HepG2 (cell line): ENCODE results near the gene TBC1D12. TPM values are rescaled to one million over a fixed set of nuclear protein-coding genes. Genes with fewer than 3 reads are reported as not detected.
A peak's percentile ranks its signal among the peaks of the same experiment; 100 is the strongest.

Experiments used
- ATAC-seq: fragments of 200-7000 bp; cut with Tn5 transposase; 3 replicates; pipeline ENCODE4 v1.9.1; 2020; ENCODE audit warnings: mild to moderate bottlenecking, moderate library complexity
- BruUV-seq: library from RNA; stranded (reverse); fragments of 400-500 nt; replicated peaks from 2 replicates; lab custom pipeline; 2021; lab: Mats Ljungman, UMichigan
- CTCF ChIA-PET: fragments of 300-600 bp; formaldehyde crosslinking; extraction: SDS; loops from one replicate; lab custom pipeline; 2021; ENCODE audit warnings: low total read pairs, inconsistent platforms, low intra/inter-chr PET ratio; lab: Yijun Ruan, JAX
- POLR2A ChIA-PET: fragments of 350-600 bp; sonication (Branson Sonifier 250); formaldehyde crosslinking; loops from one replicate; lab custom pipeline; 2020; ENCODE audit warnings: antibody characterized with exemption, inconsistent platforms; lab: Yijun Ruan, JAX
- DNase-seq: peaks from one replicate; pipeline ENCODE4 v3.0.0-alpha.2; 2015; ENCODE audit warnings: low spot score
- FAIRE-seq: peaks from 3 replicates; lab custom pipeline; 2011; peaks lifted over from hg19 to GRCh38; lab: Jason Lieb, UNC
- H2AFZ ChIP-seq: one replicate; pipeline ENCODE4 v1.6.1; 2011; ENCODE audit warnings: low read length, inconsistent platforms
- H3K27ac ChIP-seq: fragments of 300-600 bp; 3 replicates; pipeline ENCODE4 v1.8.0; 2011; ENCODE audit warnings: mixed run types, mild to moderate bottlenecking, mixed read lengths, low read length, inconsistent platforms; ENCODE audit not compliant: insufficient read depth; ENCODE audit errors: extremely low read length
- H3K27me3 ChIP-seq, 2 experiments: fragments of 200-600 bp in 1 of 2; 2 replicates in 1 of 2; 3 replicates in 1 of 2; pipeline versions ENCODE4 v1.6.0 to v1.8.0; 2011; ENCODE audit warnings: low read length in 2 of 2, mild to moderate bottlenecking in 2 of 2, moderate library complexity in 2 of 2, inconsistent platforms in 1 of 2; ENCODE audit not compliant: insufficient read depth in 2 of 2, control insufficient read depth in 1 of 2
- H3K36me3 ChIP-seq, 2 experiments: fragments of 200-600 bp in 1 of 2; replicated peaks in 1 of 2; 2 replicates in 1 of 2; 3 replicates in 1 of 2; pipeline versions ENCODE4 v1.5.1 to v1.8.0; 2011; ENCODE audit warnings: low read length in 2 of 2, inconsistent platforms in 1 of 2; ENCODE audit not compliant: insufficient read depth in 2 of 2, control insufficient read depth in 1 of 2
- H3K4me1 ChIP-seq: 2 replicates; pipeline ENCODE4 v1.5.1; 2012; ENCODE audit warnings: low read length, inconsistent platforms; ENCODE audit not compliant: insufficient read depth
- H3K4me2 ChIP-seq: 2 replicates; pipeline ENCODE4 v1.6.0; 2011; ENCODE audit warnings: low read depth, low read length, inconsistent platforms
- H3K4me3 ChIP-seq, 3 experiments: fragments of 200-600 bp in 1 of 3; sonication (generic), shearing (Covaris generic) in 1 of 3; replicated peaks in 1 of 3; 2 replicates each; pipeline ENCODE4 v1.5.1; 2011 to 2016; ENCODE audit warnings: low read length in 3 of 3, inconsistent platforms in 2 of 3, low read depth in 2 of 3, mild to moderate bottlenecking in 2 of 3, control low read depth in 1 of 3, mixed read lengths in 1 of 3; ENCODE audit not compliant: insufficient read depth in 1 of 3
- H3K79me2 ChIP-seq: one replicate; pipeline ENCODE4 v1.6.1; 2011; ENCODE audit warnings: low read length, inconsistent platforms; ENCODE audit not compliant: insufficient read depth
- H3K9ac ChIP-seq: 2 replicates; pipeline ENCODE4 v1.6.0; 2011; ENCODE audit warnings: mild to moderate bottlenecking, low read depth, low read length, inconsistent platforms; ENCODE audit not compliant: insufficient read depth
- H3K9me3 ChIP-seq: 2 replicates; pipeline ENCODE4 v1.5.1; 2012; ENCODE audit warnings: mild to moderate bottlenecking, low read length
- H4K20me1 ChIP-seq: 2 replicates; pipeline ENCODE4 v1.6.0; 2011; ENCODE audit warnings: inconsistent platforms, mild to moderate bottlenecking, low read length, moderate library complexity; ENCODE audit not compliant: insufficient read depth
- HDAC2 ChIP-seq: sonication (generic); formaldehyde crosslinking; IDR thresholded peaks from 2 replicates; pipeline ENCODE4 v1.4.0; 2020; ENCODE audit warnings: missing genetic modification reagents
- KDM6A ChIP-seq: IDR thresholded peaks from 2 replicates; pipeline ENCODE4 v1.6.1; 2016; ENCODE audit warnings: low read depth
- KMT2B ChIP-seq: IDR thresholded peaks from 2 replicates; pipeline ENCODE4 v1.6.1; 2016; ENCODE audit warnings: missing genetic modification reagents, missing compliant biosample characterization
- MAFF ChIP-seq: IDR thresholded peaks from 2 replicates; pipeline ENCODE4 v1.6.1; 2011; ENCODE audit warnings: low read depth, low read length, improper control_type of control experiment
- MAFK ChIP-seq, 2 experiments: IDR thresholded peaks in 1 of 2; conservative IDR thresholded peaks in 1 of 2; 2 replicates each; pipeline ENCODE4 v1.6.1; 2011; ENCODE audit warnings: improper control_type of control experiment in 2 of 2, low read length in 2 of 2
- RXRA ChIP-seq: sonication (generic); formaldehyde crosslinking; IDR thresholded peaks from 2 replicates; pipeline ENCODE4 v1.5.1; 2020; ENCODE audit warnings: missing genetic modification reagents
- SPEN ChIP-seq: sonication (generic); formaldehyde crosslinking; IDR thresholded peaks from 2 replicates; pipeline ENCODE4 v1.5.1; 2020; ENCODE audit warnings: low read depth, mild to moderate bottlenecking, missing genetic modification reagents
- ZNF224 ChIP-seq: sonication (generic); formaldehyde crosslinking; IDR thresholded peaks from 2 replicates; pipeline ENCODE4 v1.5.0; 2020; ENCODE audit warnings: mild to moderate bottlenecking, missing genetic modification reagents
- ZNF264 ChIP-seq: sonication (generic); formaldehyde crosslinking; IDR thresholded peaks from 2 replicates; pipeline ENCODE4 v1.4.0; 2020; ENCODE audit warnings: missing genetic modification reagents
- WGBS: methylation state at CpG from one replicate; pipeline ENCODE4 v1.1.6; 2017; ENCODE audit warnings: low lambda C conversion rate; 5-methylcytosine and 5-hydroxymethylcytosine counted together
- in situ Hi-C: cut with HindIII; loops from 2 replicates; pipeline ENCODE4 v1.10.0; 2017; ENCODE audit warnings: low pct_unique_long_range_greater_than_20kb; ENCODE audit not compliant: extremely low pct_ligation_motif_present
- intact Hi-C: fragments of 100-400 bp; cut with micrococcal nuclease; formaldehyde crosslinking; loops from one replicate; pipeline ENCODE4 v1.10.0; 2022; ENCODE audit not compliant: unreplicated experiment
- polyA plus RNA-seq, 8 experiments: library from polyadenylated mRNA; depleted of rRNA in 3 of 8; stranded (reverse) in 7 of 8; unstranded in 1 of 8; fragments of >200 nt; fragmentation: Illumina TruSeq in 4 of 8; extraction: Trizol in 4 of 8; gene quantifications; 2 replicates each; pipeline versions ENCODE4 v1.2.1 to v1.2.3, GENCODE V29; 2011 to 2016; ENCODE audit warnings: low read depth in 4 of 8, missing spikeins in 1 of 8, mixed read lengths in 1 of 8; ENCODE audit not compliant: insufficient read depth in 1 of 8
- total RNA-seq, 5 experiments: library from RNA; depleted of rRNA; stranded (reverse); fragments of >200 nt; fragmentation: Illumina TruSeq; extraction: Trizol; gene quantifications; 2 replicates each; pipeline ENCODE4 v1.2.3, GENCODE V29; 2016; ENCODE audit warnings: low read depth in 1 of 5
- TF ChIP-seq, protein P1 (sequence below): sonication (generic); formaldehyde crosslinking; IDR thresholded peaks from 2 replicates; pipeline ENCODE4 v1.4.0; 2020; ENCODE audit warnings: missing genetic modification reagents
- TF ChIP-seq, protein P2 (sequence below): IDR thresholded peaks from 2 replicates; pipeline ENCODE4 v1.6.1; 2012; ENCODE audit warnings: low read depth, low read length, improper control_type of control experiment
- TF ChIP-seq, protein P3 (sequence below): sonication (generic); formaldehyde crosslinking; IDR thresholded peaks from 2 replicates; pipeline ENCODE4 v1.4.0; 2020; ENCODE audit warnings: missing genetic modification reagents, borderline replicate concordance

The TBC1D12 gene
- total and polyA plus RNA-seq, 2 of the 13 experiments (the other 11 are each of a cell fraction or from before 2014, with no cell fraction given) = 5.7 to 6.2 TPM

DNA sequence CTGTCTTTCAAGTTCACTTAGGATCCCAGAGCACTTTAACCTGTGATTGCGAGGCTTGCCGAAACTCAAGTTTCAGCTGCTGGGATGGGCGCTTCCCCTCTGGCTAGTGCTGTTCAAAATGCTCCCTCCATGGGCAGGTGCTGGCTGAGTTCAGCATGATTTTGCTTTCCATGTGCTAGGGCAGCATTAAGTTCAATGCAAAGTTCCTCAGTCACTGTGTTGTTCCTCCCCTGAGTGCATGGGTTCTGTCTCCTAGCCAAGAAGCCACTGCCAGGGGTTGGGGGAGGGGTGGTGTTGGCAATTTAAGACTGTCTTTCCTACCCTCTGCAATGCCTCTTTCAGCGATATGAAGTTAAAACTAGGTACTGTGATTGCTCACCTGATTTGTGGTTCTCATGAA is 86.8 kb downstream of the TBC1D12 start (continued):
- TF ChIP-seq KDM6A (CRISPR knock-in tag) = no peak
- TF ChIP-seq, protein P1, sequence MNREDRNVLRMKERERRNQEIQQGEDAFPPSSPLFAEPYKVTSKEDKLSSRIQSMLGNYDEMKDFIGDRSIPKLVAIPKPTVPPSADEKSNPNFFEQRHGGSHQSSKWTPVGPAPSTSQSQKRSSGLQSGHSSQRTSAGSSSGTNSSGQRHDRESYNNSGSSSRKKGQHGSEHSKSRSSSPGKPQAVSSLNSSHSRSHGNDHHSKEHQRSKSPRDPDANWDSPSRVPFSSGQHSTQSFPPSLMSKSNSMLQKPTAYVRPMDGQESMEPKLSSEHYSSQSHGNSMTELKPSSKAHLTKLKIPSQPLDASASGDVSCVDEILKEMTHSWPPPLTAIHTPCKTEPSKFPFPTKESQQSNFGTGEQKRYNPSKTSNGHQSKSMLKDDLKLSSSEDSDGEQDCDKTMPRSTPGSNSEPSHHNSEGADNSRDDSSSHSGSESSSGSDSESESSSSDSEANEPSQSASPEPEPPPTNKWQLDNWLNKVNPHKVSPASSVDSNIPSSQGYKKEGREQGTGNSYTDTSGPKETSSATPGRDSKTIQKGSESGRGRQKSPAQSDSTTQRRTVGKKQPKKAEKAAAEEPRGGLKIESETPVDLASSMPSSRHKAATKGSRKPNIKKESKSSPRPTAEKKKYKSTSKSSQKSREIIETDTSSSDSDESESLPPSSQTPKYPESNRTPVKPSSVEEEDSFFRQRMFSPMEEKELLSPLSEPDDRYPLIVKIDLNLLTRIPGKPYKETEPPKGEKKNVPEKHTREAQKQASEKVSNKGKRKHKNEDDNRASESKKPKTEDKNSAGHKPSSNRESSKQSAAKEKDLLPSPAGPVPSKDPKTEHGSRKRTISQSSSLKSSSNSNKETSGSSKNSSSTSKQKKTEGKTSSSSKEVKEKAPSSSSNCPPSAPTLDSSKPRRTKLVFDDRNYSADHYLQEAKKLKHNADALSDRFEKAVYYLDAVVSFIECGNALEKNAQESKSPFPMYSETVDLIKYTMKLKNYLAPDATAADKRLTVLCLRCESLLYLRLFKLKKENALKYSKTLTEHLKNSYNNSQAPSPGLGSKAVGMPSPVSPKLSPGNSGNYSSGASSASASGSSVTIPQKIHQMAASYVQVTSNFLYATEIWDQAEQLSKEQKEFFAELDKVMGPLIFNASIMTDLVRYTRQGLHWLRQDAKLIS = no peak
- TF ChIP-seq, all 625 proteins: peak for 0

DNA sequence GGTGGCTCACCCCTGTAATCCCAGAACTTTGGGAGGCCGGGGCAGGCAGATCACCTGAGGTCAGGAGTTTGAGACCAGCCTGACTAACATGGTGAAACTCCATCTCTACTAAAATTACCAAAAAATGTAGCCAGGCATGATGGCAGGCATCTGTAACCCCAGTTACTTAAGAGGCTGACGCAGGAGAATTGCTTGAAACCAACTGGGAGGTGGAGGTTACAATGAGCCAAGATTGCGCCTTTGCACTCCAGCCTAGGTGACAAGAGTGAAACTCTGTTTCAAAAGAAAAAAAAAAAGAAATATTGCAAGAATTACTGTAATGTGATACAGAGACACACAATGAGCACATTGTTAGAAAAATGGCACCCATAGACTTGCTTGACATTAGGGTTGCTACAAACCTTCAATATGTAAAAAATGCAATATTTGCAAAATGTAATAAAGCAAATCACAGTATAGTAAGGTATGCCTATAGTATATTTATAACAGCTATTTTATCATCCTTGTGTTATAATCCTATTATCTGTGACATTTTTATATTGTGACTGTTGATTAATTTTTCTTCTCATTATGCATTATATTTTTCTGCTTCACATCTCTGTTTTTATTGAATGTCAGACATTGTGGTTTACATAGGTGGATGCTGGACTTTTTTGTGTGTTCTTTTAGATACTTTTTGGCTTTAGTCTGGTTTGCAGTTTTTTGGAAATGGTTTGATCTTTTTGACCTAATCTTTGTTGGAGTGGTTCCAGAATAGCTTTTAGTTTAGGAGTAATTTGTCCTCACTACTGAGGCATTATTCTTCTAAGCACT is 87.8 kb downstream of the TBC1D12 start:
- DNase-seq (no peak), ATAC-seq (no peak), FAIRE-seq (no peak)
- WGBS = 98% methylated on average over 3 of the region's 3 CpGs
- CTCF ChIA-PET = no interaction called here
- intact Hi-C loops (no loop called here), in situ Hi-C loops (no loop called here)
- no peak overlapping the region for H3K9ac ChIP-seq
- POLR2A ChIA-PET = no interaction called here
- BruUV-seq = no TSS peak
- no peaks in the 10 kb centered on the region for H4K20me1 ChIP-seq
- no peaks in the 10 kb centered on the region for H3K36me3 ChIP-seq
- H3K9me3 ChIP-seq = no peaks in the 10 kb centered on the region
- peaks cover 13% of the 10 kb centered on the region; the same call in 1 of the 2 replicates for H3K4me1 ChIP-seq
- TF ChIP-seq HDAC2 (CRISPR knock-in tag) (no peak), ZNF224 (CRISPR knock-in tag) (no peak), RXRA (CRISPR knock-in tag) (no peak), MAFF (0 out of 2 replicates have a peak, but pooled peaks have one; percentile 34), MAFK (conservative IDR thresholded peaks at IDR 0.05 in 1 of 2, IDR thresholded peaks at IDR 0.05 in 1 of 2; ENCODE audit: low read length in 2 of 2) (peak; percentile 52 to 62; a peak in 3 of 4 replicates), SPEN (CRISPR knock-in tag) (no peak), ZNF264 (CRISPR knock-in tag) (no peak), KMT2B (CRISPR knock-in tag) (no peak)
- TF ChIP-seq, protein P2, sequence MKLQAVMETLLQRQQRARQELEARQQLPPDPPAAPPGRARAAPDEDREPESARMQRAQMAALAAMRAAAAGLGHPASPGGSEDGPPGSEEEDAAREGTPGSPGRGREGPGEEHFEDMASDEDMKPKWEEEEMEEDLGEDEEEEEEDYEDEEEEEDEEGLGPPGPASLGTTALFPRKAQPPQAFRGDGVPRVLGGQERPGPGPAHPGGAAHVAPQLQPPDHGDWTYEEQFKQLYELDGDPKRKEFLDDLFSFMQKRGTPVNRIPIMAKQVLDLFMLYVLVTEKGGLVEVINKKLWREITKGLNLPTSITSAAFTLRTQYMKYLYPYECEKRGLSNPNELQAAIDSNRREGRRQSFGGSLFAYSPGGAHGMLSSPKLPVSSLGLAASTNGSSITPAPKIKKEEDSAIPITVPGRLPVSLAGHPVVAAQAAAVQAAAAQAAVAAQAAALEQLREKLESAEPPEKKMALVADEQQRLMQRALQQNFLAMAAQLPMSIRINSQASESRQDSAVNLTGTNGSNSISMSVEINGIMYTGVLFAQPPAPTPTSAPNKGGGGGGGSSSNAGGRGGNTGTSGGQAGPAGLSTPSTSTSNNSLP = no peak
- TF ChIP-seq, protein P3, sequence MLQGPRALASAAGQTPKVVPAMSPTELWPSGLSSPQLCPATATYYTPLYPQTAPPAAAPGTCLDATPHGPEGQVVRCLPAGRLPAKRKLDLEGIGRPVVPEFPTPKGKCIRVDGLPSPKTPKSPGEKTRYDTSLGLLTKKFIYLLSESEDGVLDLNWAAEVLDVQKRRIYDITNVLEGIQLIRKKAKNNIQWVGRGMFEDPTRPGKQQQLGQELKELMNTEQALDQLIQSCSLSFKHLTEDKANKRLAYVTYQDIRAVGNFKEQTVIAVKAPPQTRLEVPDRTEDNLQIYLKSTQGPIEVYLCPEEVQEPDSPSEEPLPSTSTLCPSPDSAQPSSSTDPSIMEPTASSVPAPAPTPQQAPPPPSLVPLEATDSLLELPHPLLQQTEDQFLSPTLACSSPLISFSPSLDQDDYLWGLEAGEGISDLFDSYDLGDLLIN (CRISPR knock-in tag) = no peak
- H3K4me2 ChIP-seq = no peak overlapping the region
- no peak overlapping the region for H3K27ac ChIP-seq
- H3K4me3 ChIP-seq = no peak overlapping the region
- H3K79me2 ChIP-seq = no peaks in the 10 kb centered on the region
- H2AFZ ChIP-seq = no peak overlapping the region
- no peaks in the 10 kb centered on the region for H3K27me3 ChIP-seq
